GM18858 (cell line): Measurements from ENCODE around the gene VMAC.
"Not testable (repeated sequence)": the region's sequence is repeated elsewhere in the genome, so short reads cannot be mapped to it uniquely, and the experiment has no call there.

Source experiments
- ATAC-seq: cut with Tn5 transposase; IDR thresholded peaks from one replicate; pipeline ENCODE4 v1.9.1; 2021; ENCODE audit not compliant: unreplicated experiment

The VMAC gene

GRCh38 chr19:5883157-5883873 lies 21.4 kb upstream of the VMAC start:
- ATAC-seq, result not testable (repeated sequence)

- ATAC-seq, result not testable (repeated sequence)
These were observed 20.4 kb upstream of the VMAC start for GRCh38 chr19:5884065-5884811.

GRCh38 chr19:5889288-5889971 lies 15.2 kb upstream of the VMAC start:
- ATAC-seq, result no peak

- no peak for ATAC-seq
These were observed 14.6 kb upstream of the VMAC start for GRCh38 chr19:5890099-5890498.

- ATAC-seq, result no peak
These were observed 13.1 kb upstream of the VMAC start for GRCh38 chr19:5891572-5891937.

- no peak for ATAC-seq
These were observed 12.5 kb upstream of the VMAC start for GRCh38 chr19:5891938-5892771.

GRCh38 chr19:5892772-5893275 lies 11.8 kb upstream of the VMAC start:
- no peak for ATAC-seq

GRCh38 chr19:5893296-5893903 lies 11.3 kb upstream of the VMAC start:
- ATAC-seq, result no peak

- ATAC-seq, result no peak
These were observed 10.6 kb upstream of the VMAC start for GRCh38 chr19:5893907-5894703.

GRCh38 chr19:5894704-5895349 lies 9.8 kb upstream of the VMAC start:
- ATAC-seq, result no peak

- ATAC-seq, result no peak
These were observed 9.3 kb upstream of the VMAC start for GRCh38 chr19:5895409-5895808.

- no peak for ATAC-seq
These were observed 8.8 kb upstream of the VMAC start for GRCh38 chr19:5895890-5896289.

GRCh38 chr19:5896365-5897076 lies 8.2 kb upstream of the VMAC start:
- no peak for ATAC-seq

- no peak for ATAC-seq
These were observed 7.3 kb upstream of the VMAC start for GRCh38 chr19:5897189-5897969.

GRCh38 chr19:5899728-5900526 lies 4.7 kb upstream of the VMAC start:
- no peak for ATAC-seq

GRCh38 chr19:5900976-5901375 lies 3.7 kb upstream of the VMAC start:
- no peak for ATAC-seq

GRCh38 chr19:5903056-5903623 lies 1.5 kb upstream of the VMAC start:
- ATAC-seq, result no peak
